Lower lobe of right lung (tissue), 2 donors: ENCODE data around the gene OXER1. TPM values are rescaled to one million over a fixed set of nuclear protein-coding genes. Genes with fewer than 3 reads are reported as not detected.

Experiments
- ATAC-seq, 2 donors: fragments of 200-7000 bp; cut with Tn5 transposase; one replicate each; pipeline ENCODE4 v1.9.1; 2020 to 2022; ENCODE audit warnings: mild to moderate bottlenecking in 2 of 2, moderate library complexity in 2 of 2
- DNase-seq: peaks from one replicate; pipeline ENCODE4 v3.0.0-alpha.2; 2020
- H3K27ac ChIP-seq: fragments of 200-600 bp; one replicate; pipeline ENCODE4 v1.8.0; 2022
- H3K27me3 ChIP-seq: fragments of 200-600 bp; one replicate; pipeline ENCODE4 v1.8.0; 2022; ENCODE audit warnings: low read depth
- H3K36me3 ChIP-seq: fragments of 200-600 bp; one replicate; pipeline ENCODE4 v1.8.0; 2022; ENCODE audit warnings: mild to moderate bottlenecking
- H3K4me1 ChIP-seq: fragments of 200-600 bp; one replicate; pipeline ENCODE4 v1.8.0; 2022
- H3K4me3 ChIP-seq: fragments of 200-600 bp; one replicate; pipeline ENCODE4 v1.8.0; 2022; ENCODE audit warnings: mild to moderate bottlenecking
- H3K9me3 ChIP-seq: fragments of 200-600 bp; one replicate; pipeline ENCODE4 v1.8.0; 2022
- intact Hi-C: fragments of 100-400 bp; cut with DNase I; formaldehyde crosslinking; loops from one replicate; pipeline ENCODE4 v1.11.0; 2022
- total RNA-seq: library from RNA; stranded (reverse); fragmentation: NEBNext Ultra II Directional; extraction: Animal tissue kit (Norgen Biotek cat#: 25700); gene quantifications from one replicate; pipeline ENCODE4 v1.2.1, GENCODE V29; 2021
- TF ChIP-seq, protein P1 (sequence below): fragments of 200-600 bp; IDR thresholded peaks from one replicate; pipeline ENCODE4 v1.8.0; 2022; ENCODE audit warnings: antibody characterized with exemption, mild to moderate bottlenecking
- donor health status: DM: no; HTN: yes; CAD: no; lungs with severe emphysema.

The OXER1 gene
- total RNA-seq, 1 donor from 2014 or later = 1.9 TPM

DNA sequence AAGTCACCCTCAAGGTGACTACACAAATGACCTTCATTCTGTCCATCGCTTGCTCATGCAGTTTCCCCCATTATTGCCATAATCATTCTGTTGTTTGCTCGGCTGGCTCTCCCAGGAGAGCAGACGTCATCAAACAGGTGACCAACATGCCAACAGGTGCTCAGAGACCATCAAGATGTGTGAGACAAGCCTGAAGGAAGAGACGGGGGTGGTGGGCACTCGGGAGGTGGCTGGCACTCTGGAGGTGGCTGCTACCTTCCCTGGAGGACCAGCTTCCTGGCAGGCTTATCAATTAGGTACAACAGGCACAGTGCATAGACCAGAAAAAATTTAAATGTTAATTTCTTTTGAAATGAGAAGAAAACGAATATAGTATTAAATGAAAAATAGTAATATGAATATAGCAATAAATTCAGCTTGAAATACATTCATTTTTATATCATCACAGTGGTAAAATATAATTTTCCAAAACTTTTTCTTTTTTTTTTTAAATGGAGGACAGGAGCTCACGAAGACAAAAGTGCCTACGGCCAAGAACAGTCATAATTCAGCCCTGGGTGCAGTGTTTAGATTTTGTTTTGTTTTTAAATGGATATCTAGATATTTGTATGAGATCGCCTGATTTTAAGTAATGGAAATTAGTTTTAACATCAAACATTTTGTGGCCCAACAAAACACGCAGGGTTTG, 45.3 kb upstream of the OXER1 start:
- Histone ChIP-seq H3K4me1 (peaks cover 15% of the 10 kb centered on the region), H3K36me3 (no peaks in the 10 kb centered on the region), H3K27ac (peak overlapping the region; percentile 99), H3K4me3 (peak overlapping the region; percentile 66), H3K9me3 (peaks cover 3% of the 10 kb centered on the region), H3K27me3 (no peaks in the 10 kb centered on the region)
- ATAC-seq = peak in 1 of 2 donors; percentile 51
- TF ChIP-seq, protein P1, sequence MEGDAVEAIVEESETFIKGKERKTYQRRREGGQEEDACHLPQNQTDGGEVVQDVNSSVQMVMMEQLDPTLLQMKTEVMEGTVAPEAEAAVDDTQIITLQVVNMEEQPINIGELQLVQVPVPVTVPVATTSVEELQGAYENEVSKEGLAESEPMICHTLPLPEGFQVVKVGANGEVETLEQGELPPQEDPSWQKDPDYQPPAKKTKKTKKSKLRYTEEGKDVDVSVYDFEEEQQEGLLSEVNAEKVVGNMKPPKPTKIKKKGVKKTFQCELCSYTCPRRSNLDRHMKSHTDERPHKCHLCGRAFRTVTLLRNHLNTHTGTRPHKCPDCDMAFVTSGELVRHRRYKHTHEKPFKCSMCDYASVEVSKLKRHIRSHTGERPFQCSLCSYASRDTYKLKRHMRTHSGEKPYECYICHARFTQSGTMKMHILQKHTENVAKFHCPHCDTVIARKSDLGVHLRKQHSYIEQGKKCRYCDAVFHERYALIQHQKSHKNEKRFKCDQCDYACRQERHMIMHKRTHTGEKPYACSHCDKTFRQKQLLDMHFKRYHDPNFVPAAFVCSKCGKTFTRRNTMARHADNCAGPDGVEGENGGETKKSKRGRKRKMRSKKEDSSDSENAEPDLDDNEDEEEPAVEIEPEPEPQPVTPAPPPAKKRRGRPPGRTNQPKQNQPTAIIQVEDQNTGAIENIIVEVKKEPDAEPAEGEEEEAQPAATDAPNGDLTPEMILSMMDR = no peak
- intact Hi-C loops = no loop called here
- DNase-seq = no peak

- Histone ChIP-seq H3K4me1 (peaks cover 15% of the 10 kb centered on the region), H3K4me3 (no peak overlapping the region), H3K9me3 (no peaks in the 10 kb centered on the region), H3K36me3 (no peaks in the 10 kb centered on the region), H3K27me3 (no peaks in the 10 kb centered on the region), H3K27ac (no peak overlapping the region)
- no peak for DNase-seq
- no peak for ATAC-seq
- intact Hi-C loops = no loop called here
- TF ChIP-seq, protein P1 = no peak
Measured at GRCh38 chr2:42808301-42808700, 44.4 kb upstream of the OXER1 start.

- ATAC-seq (no peak), DNase-seq (no peak)
- intact Hi-C loops = no loop called here
- TF ChIP-seq, protein P1 = no peak
- Histone ChIP-seq H3K36me3 (no peaks in the 10 kb centered on the region), H3K9me3 (no peaks in the 10 kb centered on the region), H3K27me3 (no peaks in the 10 kb centered on the region), H3K4me3 (no peak overlapping the region), H3K4me1 (peaks cover 13% of the 10 kb centered on the region), H3K27ac (no peak overlapping the region)
Measured at GRCh38 chr2:42806786-42807185, 42.9 kb upstream of the OXER1 start.

DNA sequence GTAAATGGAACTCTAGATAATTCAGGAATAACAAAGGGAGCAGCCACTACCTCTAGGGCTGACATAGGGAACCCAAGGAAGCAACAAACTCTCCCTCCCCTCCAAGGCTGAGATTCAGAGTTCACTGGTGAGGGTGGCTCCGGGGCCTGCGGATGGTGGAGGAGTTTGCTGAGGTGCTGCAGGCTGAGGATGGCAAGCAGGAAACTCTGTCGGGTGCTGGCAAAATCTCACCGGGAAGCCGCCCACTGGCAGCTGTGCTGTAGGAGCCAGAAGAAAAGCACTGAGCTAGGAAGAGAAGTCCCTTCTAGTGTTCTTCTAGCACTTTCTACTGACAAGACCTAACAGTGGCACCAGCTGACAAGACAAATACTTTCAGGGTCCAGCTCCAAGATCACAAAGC, 41.0 kb upstream of the OXER1 start:
- intact Hi-C loops = no loop called here
- H3K9me3 ChIP-seq = no peaks in the 10 kb centered on the region
- no peaks in the 10 kb centered on the region for H3K36me3 ChIP-seq
- no peak overlapping the region for H3K27ac ChIP-seq
- ATAC-seq (no peak), DNase-seq (no peak)
- TF ChIP-seq, protein P1 = no peak
- H3K4me3 ChIP-seq = no peak overlapping the region
- peaks cover 16% of the 10 kb centered on the region for H3K4me1 ChIP-seq
- no peaks in the 10 kb centered on the region for H3K27me3 ChIP-seq

GRCh38 chr2:42804338-42804737, 40.4 kb upstream of the OXER1 start:
- no peaks in the 10 kb centered on the region for H3K36me3 ChIP-seq
- no peak overlapping the region for H3K27ac ChIP-seq
- no peaks in the 10 kb centered on the region for H3K9me3 ChIP-seq
- TF ChIP-seq, protein P1 = no peak
- DNase-seq = no peak
- peaks cover 15% of the 10 kb centered on the region for H3K4me1 ChIP-seq
- ATAC-seq = peak in 1 of 2 donors; percentile 31
- no peaks in the 10 kb centered on the region for H3K27me3 ChIP-seq
- intact Hi-C loops = no loop called here
- H3K4me3 ChIP-seq = no peak overlapping the region
